GM21360 (cell line): Measurements from ENCODE around the gene NRXN2.

ENCODE experiments used
- ATAC-seq: cut with Tn5 transposase; IDR thresholded peaks from one replicate; pipeline ENCODE4 v1.9.1; 2021; ENCODE audit warnings: mild to moderate bottlenecking, moderate library complexity; ENCODE audit not compliant: unreplicated experiment

NRXN2 gene

DNA sequence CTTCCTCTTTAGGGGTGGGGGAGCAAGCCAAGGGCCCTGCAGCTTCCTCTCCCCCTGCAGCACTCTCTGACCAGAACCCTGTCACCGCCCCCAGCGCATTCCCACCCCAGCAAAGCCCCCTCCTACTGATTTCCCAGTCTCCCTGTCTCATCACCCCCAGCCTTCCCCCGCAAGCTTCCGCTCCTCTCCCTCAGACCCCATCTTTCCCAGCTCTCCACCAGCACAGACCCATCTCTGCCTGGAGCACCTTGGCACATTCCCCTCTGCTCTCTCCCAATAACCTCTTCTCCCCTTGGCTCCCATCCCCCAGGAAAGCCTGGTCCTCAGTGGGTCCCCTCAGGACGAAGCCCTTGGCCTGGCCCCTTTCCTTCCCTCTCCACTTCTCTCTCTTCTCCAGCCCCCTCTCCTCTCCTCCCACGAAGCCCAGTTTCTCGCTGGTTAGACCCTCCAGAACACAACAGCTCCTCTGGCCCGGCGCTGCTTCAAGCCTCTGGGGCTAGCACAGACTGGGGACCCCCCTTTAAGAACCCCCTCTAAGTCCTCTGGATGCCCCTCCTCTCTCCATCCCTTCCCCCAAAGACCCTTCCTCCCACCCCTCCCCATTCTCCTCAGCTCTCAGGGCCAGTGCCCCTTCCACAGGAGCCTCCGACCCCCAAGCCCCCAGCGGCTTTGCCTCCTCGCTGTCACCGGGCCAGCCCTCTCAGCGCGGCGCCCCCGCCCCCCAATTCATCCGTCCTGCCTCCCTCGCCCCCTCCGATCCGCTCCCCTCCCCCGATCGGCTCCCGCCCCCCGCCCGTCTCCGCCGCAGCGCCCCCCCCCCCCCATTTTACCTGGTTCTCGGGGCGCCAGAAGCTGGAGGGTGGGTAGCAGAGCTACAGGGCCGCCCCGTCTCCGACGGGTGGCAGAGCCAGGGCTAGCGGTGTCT, 594 bp downstream of the NRXN2 start:
- no peak for ATAC-seq

DNA sequence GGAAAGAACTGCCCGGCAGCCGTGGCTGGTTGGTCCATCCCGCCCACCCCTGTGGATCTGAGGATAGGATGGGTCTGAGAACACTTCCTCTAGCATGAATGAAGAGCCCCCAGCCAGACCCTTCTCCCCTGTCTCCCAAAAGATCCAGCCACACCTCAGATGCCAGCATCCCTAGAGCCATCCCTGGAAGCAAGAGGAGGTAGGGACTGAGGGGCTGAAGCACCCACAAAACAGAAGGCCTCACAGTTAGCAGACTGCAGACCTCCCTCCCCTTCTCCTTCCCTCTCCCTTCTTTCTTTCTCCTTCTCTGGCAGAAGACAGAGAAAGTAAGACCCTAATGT, 1.7 kb downstream of the NRXN2 start:
- no peak for ATAC-seq

DNA sequence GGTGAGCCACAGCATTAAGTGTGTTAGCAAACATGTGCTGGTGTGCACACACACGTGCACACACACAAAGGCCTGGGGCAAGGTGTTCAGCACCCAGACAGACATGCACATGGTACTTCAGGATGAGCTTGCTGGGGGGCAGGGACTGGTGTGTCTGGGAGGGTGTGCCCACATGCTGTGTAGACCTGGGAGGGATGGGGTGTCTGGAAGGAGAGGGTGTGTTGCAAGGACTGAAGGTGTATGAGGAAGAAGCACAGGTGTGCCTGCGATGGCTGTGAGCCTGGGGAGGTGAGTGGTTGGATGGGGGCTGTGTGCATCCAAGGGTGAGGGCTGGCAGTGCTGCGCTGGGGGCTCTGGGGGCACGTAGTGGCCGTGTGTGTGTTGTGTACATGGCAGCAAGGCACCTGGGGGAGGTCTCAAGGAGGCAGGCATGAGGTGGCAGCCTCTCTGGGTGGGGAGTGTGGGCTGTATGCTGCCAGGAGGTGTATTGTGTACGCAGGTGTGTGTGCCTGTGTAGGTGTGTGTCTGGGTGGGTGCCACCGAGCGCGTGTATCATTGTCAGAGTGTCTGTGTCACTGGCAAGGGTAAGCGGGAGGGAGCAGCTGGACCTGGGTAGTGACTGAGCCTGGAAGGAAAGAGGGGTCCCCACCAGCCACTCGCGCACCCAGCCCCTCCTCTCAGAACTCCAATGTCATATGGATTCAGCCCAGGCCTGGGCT, 2.2 kb downstream of the NRXN2 start:
- no peak for ATAC-seq

DNA sequence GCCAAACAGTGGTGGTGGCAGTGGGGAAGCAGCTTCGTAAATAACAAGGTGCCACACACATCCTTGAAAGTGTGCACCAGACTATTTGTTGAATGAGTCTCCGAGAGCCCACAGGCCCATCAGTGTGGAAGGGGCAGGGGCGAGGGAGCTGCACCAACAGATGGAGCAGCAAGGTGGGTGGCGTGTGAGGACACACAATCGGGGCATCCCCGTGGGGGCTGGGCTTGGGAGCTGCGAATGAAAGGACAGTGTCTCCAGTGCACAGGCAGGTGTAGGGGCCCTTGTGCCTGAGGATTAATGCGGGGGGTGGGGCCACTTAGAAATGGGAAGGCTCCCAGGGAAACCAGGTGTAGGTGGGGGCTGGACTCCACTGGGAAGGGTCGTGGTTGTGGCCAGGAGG, 2.8 kb downstream of the NRXN2 start:
- no peak for ATAC-seq

DNA sequence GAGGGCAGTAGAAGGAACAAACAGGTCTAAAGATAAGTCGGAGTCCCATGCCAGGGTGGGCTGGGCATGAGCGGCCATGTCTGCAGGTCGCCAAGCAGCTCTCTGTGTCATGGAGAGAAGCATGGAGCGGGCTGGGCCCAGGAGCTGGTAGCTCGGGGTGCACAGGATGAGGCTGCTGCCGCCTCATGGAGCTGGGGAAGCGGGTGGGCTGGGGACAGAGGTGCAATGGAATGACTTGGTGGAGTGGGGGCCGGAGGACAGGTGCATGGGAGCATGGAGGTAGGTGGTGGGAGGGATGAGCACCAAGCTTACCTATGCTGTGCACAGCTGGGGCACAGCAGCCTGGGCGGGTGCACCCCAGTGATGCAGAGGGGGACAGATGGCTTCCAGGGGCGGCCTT, 3.6 kb downstream of the NRXN2 start:
- no peak for ATAC-seq

DNA sequence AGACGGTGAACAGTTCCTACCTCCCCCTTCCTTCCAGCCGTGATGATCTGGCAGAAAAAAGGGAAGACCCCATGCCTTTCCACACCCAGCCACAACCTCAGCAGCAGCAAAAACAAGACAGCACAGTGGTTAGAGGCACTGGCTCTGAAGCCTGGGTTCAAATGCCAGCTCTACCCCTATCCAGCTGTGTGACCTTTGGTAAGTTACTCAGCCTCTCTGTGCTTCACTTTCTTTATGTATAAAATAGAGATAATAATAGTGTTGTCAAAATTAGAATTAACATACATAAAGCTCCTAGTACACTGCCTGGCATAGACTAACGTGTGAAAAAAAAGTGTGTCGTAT, 4.2 kb downstream of the NRXN2 start:
- no peak for ATAC-seq

DNA sequence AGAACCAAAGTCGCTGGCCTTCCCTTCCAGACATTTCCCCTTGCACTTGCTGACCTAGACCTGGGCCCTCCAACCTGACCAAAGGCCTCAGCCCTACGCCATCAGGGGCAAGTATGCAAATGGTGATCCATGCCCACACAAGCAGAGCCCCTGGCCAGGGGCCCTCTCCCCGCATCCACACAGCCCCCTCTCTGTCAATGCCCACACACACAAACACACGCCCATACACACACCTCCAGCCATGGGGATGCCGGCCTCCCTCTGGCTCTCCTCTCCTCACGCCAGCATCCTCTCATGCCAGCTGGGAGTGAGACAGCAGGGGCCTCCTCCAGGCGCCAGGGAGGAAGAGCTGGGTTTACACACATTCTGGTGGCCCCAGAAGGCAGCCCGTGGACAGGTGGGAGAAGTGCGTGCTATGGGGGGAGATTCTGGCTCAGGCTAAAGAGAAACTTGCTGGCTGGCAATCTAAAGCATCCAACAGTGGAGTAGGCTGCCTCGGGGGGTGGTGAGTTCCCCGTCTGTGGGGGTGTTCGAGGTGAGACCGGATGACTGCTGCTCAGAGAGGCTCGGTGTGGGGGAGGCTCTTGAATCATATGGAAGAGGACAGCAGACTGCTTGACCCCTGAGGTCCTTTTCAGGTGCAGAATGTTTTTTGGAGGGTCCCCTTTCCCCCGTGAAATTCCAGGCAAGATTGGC, 4.8 kb downstream of the NRXN2 start:
- no peak for ATAC-seq

DNA sequence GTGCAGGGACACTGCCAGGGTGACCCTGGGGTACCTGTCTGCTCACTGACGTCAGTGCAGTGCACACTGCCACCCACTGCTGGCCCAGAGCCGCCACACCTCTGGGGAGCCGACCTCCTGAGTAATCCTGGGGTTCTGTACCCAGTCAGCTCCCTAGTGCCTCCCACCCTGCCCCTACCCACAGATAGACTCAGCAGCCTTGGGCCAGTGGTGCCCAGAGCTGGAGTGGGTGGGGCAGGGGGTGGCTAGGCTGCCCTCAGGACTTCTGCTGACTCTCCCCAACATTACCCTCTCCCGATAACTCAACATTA, 5.8 kb downstream of the NRXN2 start:
- no peak for ATAC-seq

DNA sequence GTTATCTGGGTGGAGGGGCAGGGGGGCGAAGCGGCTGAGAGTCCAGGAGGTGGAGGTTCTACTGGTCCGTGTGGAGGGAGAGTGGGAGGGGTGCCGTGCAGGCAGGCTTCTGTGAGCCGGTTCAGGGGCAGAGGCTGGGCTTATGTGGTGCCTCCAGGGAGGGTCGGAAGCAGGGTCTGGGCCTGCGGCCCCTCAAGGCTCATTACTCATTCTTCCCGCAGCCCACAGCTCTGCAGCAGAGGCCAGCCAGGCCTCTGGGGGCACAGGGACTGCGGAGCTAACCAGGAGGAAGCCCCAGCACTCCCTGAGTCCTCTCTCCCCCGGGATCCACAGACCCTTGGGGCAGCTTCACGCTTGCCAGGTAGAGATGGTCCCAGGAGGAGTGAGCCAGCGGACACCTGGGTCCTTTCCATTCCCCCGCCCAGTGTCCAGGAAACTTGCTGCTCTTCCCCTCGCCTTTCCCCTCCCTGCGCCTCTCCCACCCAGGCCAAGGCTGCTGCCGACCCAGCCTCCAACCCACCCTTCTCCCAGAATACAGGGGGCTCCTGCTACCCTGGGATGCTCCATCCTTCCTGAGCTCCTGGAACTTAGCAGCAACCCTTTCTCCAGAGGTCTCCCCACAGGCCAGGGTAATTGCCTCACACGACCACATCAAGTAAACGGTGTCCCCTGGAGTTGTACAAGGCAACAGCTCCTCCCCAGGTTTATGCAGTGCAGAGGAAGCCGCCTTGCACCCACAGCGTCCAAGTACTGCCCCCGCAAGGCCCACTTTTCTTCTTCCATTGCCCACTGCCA, 6.3 kb downstream of the NRXN2 start:
- no peak for ATAC-seq

DNA sequence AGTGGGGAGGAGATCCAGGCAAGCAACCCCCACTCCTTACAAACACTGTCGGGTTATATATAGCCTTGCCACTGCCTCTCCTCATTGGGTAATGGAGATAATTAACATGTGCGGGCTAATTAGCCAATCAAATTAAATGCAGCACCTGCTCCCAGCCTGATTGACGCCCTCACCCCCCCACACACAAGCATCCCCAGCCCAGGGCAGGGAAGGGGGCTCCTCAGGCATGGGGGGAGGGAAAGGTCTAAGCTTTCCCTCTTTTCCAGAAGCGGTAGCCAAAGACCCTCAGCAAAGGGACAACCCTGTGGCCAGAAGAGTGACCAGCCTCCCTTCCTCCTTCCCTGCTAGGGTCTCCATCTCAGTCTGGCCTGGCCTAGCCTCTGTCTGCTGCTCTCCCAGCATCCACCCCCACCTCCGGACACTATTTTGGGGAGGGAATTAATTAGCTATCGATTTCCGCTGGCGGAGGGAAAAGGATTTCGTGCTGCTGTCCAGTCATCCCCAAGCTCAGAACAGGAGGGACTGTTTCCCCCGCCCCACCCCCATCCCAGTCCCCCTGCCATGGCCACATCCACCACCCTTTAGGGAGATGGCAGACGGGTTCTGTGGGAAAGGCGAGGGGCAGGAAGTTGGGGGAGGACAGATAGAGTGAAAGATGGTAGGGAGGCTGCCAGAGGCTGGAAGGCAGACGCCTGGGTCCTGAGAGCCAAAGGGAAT, 7.1 kb downstream of the NRXN2 start:
- ATAC-seq, result no peak

DNA sequence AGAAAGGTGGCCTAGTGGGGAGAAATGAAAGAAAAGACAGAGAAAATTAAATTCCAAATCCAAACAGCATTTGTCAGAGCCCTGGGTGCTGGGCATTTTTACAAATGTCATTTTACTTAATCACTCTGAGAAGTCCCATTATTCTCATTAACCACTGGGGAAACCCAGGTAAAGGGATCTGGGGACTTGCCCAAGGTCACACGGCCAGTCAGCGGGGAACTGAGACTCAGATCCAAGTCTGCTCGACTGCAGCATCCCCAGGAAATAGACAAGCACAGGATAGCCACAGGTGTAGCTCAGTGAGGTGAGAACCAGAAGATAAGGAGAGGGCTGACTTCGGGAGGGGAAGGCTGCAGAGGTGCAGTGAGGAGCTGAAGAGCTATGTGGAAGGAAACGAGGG, 7.9 kb downstream of the NRXN2 start:
- ATAC-seq, result no peak

DNA sequence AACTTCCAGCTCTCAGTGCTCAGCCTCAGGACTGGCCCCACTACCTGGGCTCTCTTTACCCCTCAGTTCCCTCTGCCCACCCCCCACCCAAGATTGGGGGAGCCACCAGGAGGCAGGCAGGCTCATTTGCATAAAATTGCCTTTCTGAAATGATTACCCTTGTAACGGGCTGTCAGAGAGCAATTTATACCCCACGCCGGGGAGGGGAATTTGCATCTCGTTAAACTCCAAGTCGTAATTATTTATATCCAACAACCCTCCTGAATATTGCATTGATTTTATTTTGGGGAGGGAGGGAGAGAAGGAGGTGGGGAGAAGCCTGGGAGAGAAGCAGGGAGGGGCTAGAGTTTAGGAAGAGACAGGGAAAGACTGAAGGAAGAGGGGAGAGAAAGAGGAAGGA, 8.3 kb downstream of the NRXN2 start:
- no peak for ATAC-seq

DNA sequence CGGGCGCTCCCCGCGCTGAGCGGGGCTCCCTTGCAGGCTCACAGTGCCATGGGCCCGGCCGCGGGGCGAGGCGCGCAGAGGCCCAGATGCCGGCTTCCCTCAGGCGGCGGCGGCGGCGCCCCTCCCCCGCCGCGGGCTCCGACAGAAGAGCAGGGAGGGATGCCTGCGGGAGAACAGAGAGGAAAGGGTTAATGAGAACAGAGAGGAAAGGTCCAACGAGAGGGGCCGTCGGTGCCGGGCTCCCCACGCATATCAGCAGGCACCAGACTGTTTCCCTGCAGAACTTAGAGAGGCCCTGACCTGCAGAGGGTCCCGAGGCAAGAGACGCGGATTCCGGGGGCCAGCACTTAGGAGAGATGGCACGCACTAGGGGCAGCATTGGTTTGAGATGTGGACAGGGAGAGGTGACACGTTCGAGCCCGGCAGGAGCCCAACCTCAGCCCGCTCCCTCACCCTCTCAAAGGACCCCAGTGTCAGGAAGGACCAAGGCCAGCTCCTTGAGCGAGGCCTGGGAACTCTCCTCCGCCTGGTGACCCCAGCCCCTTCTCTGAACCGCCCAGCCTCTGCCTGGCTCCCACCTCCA, 9.1 kb downstream of the NRXN2 start:
- ATAC-seq, result no peak

DNA sequence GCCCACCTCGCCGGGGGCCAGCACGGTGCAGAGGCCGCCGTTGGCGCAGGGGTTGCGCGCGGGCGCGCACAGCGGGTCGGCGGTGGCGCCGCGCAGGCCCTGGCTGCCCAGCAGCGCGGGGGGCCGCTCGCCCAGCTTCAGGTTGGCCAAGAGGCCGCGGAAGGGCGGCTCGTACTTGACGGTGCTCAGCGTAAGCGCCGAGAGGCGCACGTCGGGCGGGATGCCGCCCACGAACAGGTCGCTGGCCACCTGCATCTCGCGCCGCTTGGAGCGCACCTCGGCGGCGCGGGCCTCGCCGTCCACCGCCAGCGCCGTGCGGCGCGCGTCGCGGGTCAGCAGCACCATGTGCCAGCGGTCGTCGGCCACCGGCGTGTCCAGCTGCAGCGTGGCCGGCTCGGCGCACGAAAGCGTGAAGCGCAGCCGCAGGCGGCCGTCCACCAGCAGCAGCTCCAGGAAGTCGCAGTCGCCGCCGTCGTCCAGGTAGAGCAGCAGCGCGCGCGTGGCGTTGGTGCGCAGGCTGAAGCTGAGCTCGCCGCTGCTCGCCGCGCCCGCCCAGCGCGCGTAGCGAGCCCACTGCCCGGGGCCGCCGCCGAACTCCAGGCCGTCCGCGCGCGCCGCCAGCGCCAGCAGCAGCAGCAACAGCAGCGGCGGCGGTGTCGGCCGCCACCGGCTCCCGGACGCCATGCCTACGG, 9.8 kb downstream of the NRXN2 start:
- ATAC-seq, result no peak

DNA sequence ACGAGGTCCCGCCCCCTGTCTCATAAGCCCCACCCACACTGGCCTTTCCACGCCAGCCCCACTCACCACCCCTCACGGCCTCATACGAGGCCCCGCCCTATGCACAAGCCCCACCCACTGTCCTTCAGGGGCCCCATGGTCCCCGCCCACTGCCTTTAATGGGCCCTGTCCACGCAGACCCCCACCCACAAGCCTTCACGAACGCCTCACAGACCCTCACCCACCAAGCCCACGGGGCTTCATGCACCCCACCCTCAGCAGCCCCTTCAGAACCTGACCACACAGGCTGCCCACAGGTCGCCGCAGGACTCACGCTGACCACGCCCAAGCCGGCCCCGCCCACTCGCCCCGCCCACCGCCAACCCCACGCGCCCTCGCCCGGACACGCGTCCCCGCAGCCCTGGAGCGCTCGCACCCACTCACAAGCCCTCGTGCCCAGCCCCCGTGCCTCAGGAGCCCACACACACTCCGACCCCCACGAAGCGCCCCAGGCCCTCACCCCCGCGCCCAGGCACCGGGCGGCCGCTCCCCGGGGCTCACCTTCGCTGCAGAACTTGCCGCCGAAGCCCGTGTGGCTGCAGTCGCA, 10.5 kb downstream of the NRXN2 start:
- ATAC-seq, result no peak

DNA sequence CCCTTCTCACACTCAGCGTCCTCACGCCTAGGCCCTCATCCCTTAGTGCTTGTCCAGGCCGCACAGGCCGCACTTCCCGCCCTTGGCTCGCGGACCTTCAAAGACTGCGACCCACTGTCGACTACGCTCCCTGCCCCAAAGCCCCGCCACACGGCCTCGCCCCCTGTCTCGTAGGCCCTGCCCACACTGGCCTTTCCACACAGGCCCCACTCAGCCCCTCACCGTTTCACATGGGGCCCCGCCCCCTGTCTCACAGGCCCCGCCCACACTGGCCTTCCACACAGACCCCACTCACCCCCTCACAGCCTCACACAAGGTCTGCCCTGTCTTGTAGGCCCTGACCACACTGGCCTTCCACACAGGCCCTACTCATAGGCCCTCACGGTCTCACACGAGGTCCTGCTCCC, 11.0 kb downstream of the NRXN2 start:
- ATAC-seq, result no peak

DNA sequence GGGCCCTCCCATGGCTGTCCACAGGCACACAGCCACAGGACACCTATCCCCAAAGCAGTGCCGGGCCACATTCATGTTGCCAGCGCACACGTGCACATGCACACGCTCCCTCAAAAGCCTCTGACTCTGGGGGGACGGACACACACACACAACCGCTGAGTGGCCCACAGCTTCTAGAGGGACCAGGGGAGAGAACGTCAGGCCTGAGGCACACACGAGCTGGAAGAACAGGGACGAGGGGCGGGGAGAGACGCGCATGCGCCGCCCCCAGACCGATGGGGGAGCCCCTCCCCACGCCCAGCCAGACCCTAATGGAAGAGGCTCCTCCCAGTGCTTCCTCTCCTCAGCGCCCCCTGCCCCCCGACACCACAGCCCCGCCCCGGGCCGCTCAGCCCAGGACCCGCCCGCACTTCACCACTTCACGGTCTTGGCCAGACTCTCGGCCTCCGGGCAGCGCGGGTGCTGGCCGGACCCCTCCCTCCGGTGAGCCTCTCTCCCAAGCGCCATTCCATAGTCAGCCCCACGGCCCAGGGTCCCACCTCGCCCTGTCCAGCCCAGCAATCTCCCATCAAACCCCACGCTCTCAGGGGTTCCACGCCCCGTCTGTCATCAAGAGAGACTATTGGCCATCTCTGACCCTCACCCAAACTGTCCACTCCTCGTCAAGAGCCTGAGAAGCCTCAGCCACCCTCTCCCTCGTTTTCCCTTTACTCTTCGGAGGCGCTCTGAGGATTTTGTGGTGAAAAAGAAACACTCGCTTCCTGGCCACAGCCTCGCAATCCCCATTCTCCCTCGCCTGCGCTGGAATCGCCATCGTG, 11.7 kb downstream of the NRXN2 start:
- no peak for ATAC-seq

DNA sequence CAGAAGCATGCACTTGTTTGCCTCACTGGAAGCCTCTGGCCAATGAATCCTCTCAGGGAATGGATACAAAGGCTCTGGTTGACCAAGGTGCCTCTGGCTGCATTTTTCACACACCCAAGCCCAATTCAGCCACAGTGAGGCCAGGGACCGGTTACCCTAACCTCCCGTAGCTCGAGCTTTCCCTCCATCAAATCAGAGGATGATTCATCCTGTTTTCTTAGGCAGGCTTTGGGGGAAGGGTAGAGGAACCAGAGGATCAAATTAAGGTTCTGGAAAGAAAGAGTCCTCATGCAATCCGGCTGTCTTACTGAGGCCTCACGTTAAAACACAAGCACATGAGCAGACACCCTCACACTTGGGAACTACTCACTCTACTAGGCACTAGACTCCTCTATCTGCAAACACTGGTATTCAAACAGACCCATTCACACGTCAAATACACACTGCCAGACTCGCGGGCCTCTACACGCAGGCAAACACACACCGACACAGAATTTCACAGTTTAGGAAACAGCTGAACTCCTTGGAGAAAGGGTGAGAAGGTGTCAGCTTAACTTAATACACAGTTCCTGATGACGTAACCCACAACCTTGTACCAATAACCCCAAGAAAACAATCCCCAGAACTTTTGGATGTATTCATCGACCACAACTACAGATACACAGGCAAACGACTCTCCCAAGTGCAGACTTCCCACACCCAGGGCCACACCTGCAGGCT, 12.4 kb downstream of the NRXN2 start:
- ATAC-seq, result no peak
